GM21825 (cell line): ENCODE results near the gene TSC22D3.

ENCODE experiments used
- ATAC-seq: cut with Tn5 transposase; IDR thresholded peaks from one replicate; pipeline ENCODE4 v1.9.1; 2021; ENCODE audit warnings: mild to moderate bottlenecking, moderate library complexity; ENCODE audit not compliant: unreplicated experiment

Gene TSC22D3

DNA sequence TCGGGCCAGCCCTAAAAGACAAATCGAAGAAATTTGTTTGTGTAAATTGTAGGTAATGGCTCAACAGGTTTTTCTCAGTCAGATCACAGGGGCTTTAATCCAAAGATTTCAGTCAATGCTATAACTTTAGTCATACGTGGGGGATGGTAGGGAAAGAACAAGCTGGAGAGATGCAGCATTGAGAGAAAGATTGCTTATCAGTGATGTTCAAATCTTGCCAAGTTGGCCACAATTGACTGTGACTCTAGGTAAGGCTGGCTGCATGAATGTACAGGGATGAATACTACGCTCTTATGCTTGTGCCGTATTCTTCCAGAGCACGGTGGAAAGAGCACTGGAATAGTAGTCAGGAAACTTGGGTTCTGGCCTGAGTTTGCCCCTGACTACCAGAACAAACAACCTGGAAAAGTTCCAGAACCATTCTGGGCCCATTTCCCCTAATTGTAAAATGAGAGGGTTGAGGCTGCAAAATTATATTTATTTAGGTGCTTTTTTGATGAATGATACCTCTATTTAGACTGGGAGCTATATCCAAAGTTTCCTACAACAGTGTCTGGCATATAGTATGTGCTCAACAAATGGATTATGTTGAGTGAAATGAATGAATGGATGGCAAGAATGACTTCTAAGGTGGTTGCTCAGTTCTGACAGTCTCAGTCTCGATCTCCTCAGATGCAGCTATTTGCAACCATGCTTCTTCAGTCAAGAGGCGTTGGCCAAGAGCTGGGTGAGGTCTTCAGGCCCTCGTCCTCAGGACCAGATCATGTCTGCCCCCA is 44.4 kb downstream of the TSC22D3 start:
- no peak for ATAC-seq

DNA sequence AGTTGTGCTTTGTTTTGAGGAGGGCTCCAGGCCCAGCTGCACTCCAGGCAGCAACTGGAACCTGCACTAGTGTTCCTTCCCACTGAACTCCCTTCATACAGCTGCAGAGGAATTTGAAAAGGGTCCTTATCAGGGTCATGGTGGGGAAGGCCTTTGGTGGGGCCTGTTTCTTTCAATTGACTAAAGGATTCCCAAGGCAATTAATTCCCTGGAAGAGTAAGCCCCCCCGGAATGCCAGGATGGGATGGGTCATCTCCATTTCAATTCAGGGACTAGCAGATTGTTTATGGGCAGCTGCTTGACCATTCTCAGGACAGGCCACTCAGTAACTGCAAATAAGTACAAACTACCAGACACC is 45.3 kb downstream of the TSC22D3 start:
- no peak for ATAC-seq

DNA sequence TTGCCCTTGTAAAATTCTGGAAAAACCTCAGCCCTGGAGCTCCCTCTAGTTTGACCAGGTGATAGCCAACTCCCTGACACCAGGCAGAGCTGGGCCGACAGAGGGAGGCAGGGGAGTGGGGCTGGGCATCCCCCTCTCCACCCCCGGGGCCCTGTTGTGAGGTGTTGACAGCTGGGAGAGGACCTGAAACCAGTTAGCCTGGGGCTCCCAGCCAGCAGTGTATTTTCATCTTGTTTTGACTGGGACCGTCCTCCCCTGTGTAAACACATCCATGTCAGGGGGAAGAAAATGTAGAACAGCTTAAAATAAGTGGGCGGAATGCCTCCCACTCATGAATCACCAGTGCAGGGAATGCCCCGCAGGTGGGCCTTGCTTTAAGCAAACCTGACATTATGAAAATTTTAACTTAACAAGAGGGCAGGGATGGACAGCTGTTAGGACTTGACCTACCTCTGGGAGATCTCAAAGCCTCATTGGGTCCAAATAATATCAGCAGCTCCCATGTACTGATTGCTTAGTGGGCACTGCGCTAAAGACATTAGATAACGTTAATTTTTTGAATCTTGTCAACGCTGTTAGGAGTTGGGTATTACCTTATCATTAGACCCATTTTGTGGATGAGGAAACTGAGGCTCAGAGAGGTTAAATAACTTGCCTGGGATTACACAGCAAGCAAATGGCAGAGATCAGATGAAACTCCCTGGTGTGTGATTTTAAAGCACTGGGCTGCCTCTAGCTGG is 45.9 kb downstream of the TSC22D3 start:
- ATAC-seq, result peak; percentile 79

DNA sequence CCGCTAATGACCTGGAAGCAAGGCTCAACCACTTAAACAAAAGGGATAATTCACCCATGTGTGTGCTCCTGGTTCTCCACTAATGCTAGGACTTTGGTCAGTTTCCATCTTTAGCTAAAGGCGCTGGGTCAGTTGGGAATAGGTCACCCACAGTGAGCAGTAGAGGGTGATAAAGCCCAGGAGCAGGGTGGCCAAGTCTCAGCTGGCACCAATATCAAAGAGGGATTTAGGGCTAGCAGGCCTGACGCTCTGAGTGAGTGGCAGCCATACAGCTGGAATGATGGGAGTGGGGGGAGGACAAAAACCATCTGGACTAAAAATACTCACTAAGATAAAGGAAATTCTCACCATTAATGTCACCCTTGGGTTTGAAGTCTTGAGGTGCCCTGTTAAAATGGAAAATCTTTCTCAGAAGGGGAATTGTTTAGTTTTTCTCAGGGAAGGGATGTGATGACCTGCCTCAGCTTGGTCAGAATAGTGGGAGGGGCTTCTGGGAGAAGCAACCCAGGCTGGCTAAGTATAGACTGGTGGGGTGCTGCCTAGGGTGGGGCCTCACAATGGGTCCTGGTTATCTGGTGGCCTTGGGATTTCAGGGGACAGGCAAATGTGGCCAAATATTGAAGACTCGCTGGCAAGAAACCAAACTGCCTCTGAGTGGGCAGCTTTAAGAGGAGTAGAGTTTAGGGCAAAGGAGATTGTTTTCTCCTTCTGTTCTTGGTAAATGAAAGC is 47.1 kb downstream of the TSC22D3 start:
- no peak for ATAC-seq

DNA sequence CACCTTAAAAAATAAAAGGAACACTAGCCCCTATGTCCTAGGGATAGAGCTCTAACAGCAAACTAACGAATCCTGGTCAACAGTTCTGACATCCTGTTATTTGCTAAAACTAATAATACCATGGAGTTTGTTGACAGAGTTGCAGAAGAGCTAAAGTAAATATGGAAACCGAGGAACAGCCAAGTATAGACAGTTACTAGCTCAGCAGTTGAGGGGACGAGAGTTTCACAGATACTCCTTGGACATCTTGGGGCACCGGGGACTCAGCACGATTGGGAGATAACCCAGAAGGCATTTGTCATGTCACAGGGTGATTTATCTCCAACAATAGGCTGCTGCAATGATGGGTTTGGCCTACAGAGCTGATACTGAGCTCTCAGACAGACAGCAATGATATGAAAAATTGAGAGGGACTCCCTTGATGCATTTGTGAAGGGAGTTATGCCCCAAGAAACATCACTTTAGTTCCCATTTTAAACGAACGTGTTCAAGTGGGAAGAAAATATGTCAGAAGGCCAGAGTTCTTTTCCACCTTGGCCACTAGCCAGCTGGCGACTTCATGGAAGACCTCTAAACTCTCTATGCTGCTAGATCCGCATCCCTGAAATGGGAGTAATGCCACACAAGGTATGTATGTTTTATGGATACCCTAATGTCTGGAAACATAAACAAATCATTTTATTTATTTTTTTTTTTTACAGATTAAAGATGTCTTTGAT is 48.6 kb downstream of the TSC22D3 start:
- ATAC-seq, result no peak

DNA sequence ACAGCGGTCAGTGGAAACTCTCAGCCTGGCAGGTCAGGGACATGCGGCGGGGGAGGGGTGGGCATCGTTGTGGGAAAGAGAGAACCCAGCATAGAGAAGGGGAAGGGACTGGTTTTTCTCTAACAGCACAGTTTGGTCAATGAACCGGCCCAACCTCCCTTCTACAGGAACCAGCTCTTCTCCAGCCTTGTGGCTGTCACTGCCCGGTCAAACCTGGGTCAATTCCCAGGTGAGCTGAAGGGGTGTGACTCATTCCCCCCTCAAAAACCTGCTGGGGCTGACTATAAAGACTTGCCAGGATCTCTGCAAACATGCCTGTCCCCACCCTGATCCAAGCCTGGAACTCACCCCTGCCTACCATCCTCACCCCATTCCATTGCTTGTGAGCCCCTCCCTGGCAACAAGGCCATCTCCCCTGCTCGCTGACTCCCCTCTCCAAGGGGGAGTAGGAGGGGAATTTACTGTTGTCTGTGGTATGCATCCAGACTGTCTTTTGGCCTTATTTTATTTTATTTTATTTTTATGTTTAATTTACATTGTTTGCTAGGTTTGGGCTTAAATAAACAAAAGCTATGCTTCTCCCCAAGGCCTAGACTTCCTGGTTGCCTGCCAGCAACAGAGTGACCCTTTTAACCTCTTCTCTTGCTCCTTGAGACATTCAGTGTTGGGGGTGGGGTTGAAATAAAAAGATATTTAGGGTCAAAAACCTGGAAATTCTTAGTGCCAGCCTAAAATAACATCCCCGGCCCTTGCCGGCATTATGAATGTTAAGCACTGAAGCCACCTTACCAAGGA is 49.6 kb downstream of the TSC22D3 start:
- no peak for ATAC-seq

DNA sequence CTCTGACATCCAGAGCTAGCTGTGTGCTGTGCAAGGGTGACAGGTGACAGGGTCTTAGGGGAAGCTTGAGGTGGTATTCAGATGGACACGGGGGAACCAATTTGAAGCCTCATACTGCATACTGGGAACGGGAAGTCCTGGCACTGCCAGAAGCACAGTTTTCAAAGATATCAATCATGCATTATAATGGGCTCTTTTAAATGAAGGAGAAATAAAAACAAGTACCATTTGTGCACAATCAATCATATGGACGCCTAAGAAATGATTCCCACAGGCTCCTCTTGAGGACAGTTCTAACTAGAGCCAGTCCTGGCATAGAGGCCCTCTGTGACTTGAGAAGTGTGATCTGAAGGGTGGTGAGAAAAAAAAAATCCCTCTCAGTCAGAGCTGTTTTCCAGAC is 50.9 kb downstream of the TSC22D3 start:
- ATAC-seq, result no peak

DNA sequence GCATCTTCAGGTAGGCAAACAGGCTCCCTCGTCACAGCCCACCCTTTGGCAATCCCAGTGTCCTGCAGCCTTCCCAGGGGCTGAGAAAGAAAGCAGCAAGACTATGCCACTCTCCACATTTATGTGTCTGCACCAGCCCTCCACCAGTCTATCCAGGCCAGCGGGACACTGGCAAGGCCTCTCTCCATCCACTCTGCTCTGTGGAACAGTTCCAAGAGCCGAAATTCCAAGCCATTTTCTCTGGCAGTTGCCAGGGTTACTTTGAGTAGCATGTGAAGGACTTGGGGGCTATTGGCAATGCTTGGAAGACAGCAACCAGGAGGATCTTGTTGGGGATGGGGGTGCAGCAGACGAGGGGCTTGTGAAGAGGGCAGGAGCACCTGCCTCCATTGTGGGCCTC is 52.1 kb downstream of the TSC22D3 start:
- ATAC-seq, result no peak

DNA sequence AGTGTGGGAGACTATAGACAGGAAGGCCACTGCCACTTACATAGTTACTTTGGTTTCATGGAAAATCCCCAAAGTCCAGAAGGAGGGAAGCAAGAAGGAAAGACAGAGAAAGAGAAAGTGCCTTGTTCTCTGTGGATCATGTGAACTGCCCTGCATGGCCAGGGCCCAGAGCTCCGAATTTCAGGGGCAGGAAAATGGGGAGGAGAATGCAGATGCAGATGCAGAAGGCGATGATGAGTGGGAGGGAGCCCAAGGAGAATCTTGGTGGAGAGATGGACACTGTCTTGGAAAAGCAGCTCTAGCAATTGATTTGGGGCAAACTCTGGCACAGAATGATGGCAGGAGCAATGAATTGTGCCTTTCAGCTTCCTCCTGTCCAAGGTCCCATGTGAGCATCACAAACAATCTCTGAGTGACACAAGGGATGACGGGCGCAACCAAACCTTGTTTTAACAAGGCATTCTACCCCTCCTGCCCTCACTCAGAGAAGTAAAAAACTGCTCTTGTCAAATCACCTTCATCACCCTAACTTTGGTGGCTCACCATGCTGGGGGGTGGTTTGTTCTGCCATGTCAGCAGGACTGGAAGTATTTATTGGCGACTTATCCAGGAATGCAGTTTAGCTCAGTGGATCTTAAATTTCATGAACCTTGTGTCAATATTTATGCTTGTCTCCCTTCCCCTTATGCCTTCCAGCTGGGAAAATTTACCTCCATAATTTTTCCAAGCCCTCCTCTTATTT is 53.5 kb downstream of the TSC22D3 start:
- no peak for ATAC-seq

DNA sequence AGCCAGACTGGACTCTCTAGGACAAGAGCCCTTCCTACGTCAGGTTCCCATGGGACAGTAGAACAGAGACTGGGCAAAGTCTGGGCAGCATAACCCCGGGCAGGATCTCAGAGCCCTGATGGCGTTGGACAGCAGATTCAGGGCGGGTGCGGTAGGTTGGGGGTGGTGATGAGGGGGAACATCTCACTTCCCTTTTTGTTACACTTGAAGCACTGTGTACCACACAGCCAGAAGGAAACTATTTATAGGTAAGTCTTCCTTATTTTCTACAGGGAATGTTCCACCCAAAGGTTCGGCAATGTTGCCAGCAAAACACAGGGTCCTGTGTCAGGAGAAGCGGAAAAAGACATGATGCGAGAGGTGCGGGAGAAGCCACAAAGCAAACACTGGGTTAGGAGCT is 54.3 kb downstream of the TSC22D3 start:
- peak; percentile 49 for ATAC-seq

DNA sequence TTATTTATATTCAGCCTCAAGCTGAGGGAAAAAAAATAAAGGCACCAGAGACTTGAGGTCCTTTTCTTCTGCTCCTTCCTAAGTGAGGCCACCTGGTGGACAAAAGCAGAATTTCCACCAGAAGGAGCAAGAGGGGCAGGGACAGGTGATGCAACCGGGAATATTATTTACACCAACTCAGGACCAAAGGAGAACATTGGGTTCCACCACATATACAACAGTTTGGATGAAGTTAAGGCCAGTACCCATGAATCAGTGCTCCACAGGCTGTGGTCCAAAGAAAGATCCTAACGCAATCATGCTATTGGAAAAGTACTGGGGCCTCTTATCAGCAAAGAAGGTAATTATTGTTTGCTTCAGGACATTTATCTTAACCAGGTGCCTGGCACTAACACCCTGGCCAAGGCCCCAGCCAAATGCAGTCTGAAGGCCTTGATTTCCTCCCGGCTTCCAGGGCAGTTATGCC is 57.4 kb downstream of the TSC22D3 start:
- ATAC-seq, result no peak

DNA sequence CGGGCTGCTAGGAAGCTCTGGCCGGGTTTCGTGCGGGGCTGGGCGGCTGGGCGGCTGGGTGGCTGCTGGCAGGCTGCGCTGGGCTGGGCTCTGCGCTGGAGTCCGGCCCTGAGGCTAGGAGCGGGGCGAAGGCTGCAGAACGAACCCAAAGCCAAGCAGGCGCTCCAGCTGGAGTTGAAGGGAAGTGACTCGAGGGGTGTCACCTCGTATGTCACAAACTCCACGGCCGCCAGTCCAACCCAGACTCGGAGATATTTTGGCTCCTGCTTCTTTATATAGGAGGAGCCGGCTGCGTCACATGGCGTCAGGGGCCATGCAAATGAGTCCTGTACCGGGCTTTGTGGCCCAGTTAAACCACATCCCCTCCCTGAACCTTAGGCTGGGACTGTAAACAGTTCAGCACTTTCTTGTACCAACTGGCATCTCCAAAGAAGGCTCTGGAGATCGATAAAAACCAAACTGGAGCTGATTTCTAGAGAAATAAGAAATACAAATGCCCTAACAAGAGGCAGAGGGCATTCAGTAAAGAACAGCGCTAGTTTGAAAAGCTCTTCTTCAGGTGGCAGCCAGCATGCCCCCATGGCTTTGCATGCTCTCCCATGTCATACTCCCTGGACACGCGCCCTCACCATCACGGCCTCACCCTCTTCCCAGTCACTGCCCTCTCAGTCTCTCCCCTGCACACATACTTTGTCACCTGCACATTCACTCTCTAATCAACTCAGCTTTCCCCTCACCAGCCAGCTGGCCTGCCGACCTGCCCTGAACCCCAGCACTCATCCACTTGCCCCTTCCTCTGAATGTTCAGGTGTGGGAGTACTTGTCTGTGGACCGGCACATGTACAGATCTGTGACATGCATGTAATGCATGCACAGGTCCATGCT is 58.5 kb downstream of the TSC22D3 start:
- peak; percentile 74 for ATAC-seq

DNA sequence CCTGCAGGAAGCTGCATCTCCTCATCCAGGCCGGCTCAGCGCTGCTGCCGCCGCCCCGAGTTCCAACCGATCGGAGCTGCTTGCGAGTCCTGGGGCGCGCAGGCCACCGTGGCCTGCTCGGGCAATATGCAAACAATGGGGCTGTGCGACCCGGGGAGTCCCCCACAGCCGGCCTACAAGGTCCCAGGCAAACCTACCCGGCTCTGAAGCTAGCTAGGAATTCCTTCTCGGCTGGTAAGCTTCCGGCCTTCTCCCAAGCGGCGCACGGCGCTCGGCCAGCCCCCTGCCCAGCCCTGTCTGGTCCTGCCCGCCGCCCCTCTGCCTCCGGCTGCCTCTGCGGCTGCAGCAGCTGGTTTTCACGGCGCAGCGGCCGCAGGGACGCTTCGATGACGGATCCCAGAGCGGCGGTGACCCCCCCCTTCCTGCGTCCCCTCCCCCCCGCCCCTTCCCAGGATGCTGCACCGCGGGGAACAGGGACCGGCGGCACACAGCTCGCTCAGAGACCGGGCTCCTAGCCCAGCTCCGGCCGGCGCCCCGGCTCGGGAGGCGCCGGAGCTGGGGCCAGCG is 59.4 kb downstream of the TSC22D3 start:
- ATAC-seq, result no peak

DNA sequence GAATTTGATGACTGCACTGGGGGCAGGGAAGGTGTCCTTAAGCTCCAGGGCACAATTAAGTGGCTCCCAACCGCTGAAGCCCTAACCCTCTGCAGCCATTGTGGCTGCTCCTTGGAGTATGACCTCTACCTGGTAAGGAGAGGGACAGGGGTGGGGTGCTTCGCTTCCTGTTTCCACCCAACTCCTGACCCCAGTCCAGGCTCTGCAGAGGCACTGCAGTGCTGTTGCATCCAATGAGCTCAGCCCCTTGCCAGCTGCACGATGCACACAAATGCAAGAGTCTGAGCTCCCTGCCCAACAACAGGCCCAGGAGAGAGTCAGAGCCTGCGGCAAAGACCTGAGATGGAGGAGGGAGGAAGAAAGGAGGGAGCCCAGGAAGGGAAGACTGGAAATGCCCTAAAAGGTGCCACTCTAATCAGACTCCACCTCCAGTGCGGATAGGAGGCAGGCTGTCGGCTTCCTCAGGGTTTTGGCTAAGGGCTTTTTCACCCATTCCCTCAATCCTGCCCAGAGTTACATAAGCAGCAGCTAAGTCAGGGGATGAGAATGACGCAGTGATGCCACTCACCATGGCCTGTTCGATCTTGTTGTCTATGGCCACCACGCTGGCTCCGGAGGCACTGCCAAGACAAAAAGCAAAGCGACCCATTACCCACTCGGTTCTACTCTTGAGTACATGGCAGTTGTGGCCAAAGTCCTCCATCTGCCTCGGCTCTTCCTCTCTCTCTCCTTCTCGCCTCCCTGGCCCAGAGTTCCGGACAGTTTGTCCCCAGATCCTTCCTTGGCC is 60.1 kb downstream of the TSC22D3 start:
- no peak for ATAC-seq

DNA sequence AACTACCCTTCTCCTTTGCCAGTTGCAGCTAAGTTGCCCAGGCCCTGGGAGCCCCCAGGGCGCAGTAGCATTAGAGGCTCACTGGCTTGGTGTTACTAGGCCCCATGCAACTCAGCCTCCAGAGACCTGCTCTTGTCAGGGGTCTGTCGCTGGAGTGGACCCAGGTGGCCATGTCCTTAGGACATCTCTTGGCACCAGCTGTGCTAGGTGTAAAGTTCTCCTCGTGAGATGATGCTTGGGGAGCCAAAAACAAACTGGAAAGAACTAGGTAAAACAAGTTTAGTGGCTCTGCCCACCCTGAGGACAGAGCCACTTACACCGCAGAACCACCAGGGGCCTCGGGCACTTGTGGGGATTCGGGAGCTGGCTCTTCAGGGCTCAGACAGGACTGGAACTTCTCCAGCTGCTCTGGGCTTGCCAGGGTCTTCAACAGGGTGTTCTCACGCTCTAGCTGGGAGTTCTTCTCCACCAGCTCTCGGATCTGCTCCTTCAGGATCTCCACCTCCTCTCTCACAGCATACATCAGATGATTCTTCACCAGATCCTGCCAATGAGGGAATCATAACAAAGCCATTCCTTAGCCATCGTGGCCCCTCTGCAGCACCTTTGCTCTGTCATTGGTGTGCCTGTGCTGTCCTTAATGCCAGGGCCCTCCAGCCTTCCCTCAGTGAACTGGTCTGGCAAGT is 61.2 kb downstream of the TSC22D3 start:
- ATAC-seq, result no peak

DNA sequence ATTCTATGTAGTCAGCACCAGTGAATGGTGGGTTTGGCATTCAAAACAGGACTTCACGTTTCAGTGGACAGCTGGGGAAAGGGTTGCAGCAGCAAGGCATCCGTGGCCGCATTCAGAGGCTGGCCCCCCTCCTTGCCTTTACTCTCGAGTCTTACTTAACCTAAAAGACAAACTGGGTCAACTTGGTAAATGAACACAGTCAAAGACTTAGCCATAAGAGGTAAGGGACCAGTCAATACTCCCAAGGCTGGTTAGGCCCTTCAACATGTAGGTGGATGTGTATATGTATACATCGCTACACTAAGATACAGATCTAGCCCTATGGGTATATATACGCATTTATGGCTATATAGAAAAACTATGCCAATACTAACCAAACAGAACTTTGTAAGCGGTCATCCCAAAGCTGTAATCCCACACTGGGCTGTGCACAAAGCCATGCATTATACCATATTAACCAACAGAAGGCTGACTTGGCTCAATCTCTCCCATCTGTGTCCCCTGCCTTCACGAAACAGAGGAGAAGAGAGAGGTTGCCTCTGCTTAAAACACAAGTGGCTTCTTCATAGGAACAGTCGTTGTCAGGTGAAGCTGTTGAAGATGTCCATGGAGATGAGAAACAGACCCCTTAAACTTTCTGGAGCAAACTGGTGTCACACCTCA is 61.9 kb downstream of the TSC22D3 start:
- ATAC-seq, result no peak

DNA sequence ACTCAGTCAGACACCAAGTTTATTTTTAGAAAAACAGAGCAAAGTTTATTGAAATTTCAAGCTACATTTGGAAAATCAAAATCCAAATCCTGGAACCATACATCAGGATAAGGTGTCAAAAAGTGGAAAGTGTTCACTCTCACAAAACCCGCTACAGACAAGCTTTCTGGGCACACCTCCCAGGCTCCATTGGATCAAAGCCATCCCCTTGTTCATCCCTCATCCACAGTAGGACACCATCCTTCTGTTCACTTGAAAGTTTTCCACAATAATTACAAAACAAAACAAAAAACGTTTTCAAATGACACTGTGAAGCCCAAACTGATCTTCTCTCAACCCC is 62.4 kb downstream of the TSC22D3 start:
- ATAC-seq, result no peak
